GM18508 (cell line): ENCODE measurements around the gene ADGRL3.
"Not testable (repeated sequence)": the region's sequence is repeated elsewhere in the genome, so short reads cannot be mapped to it uniquely, and the experiment has no call there.

Experiments
- ATAC-seq: cut with Tn5 transposase; IDR thresholded peaks from one replicate; pipeline ENCODE4 v1.9.1; 2021; ENCODE audit warnings: moderate number of reproducible peaks; ENCODE audit not compliant: insufficient read depth, unreplicated experiment

Gene ADGRL3

GRCh38 chr4:61588621-61589402 lies 388.7 kb downstream of the ADGRL3 start:
- ATAC-seq, result no peak

- ATAC-seq, result no peak
Measured at GRCh38 chr4:61590881-61591280, 390.8 kb downstream of the ADGRL3 start.

GRCh38 chr4:61596606-61597340 lies 396.6 kb downstream of the ADGRL3 start:
- no peak for ATAC-seq

- no peak for ATAC-seq
Measured at GRCh38 chr4:61603086-61603485, 403.0 kb downstream of the ADGRL3 start.

GRCh38 chr4:61604054-61604453 lies 403.9 kb downstream of the ADGRL3 start:
- no peak for ATAC-seq

- ATAC-seq, result no peak
Measured at GRCh38 chr4:61605984-61606383, 405.9 kb downstream of the ADGRL3 start.

GRCh38 chr4:61614231-61614630 lies 414.1 kb downstream of the ADGRL3 start:
- no peak for ATAC-seq

- ATAC-seq, result no peak
Measured at GRCh38 chr4:61619528-61619927, 419.4 kb downstream of the ADGRL3 start.

GRCh38 chr4:61628282-61628681 lies 428.2 kb downstream of the ADGRL3 start:
- ATAC-seq, result no peak

- no peak for ATAC-seq
Measured at GRCh38 chr4:61628727-61629126, 428.6 kb downstream of the ADGRL3 start.

- ATAC-seq, result no peak
Measured at GRCh38 chr4:61630548-61630947, 430.4 kb downstream of the ADGRL3 start.

- no peak for ATAC-seq
Measured at GRCh38 chr4:61638591-61638990, 438.5 kb downstream of the ADGRL3 start.

GRCh38 chr4:61646746-61647350 lies 446.7 kb downstream of the ADGRL3 start:
- ATAC-seq, result not testable (repeated sequence)

GRCh38 chr4:61648264-61648663 lies 448.1 kb downstream of the ADGRL3 start:
- ATAC-seq, result no peak

- no peak for ATAC-seq
Measured at GRCh38 chr4:61657016-61657415, 456.9 kb downstream of the ADGRL3 start.

- no peak for ATAC-seq
Measured at GRCh38 chr4:61661960-61662359, 461.8 kb downstream of the ADGRL3 start.

GRCh38 chr4:61662362-61662761 lies 462.2 kb downstream of the ADGRL3 start:
- no peak for ATAC-seq

- ATAC-seq, result no peak
Measured at GRCh38 chr4:61663310-61663709, 463.2 kb downstream of the ADGRL3 start.

- ATAC-seq, result no peak
Measured at GRCh38 chr4:61665649-61666048, 465.5 kb downstream of the ADGRL3 start.

GRCh38 chr4:61666244-61666643 lies 466.1 kb downstream of the ADGRL3 start:
- ATAC-seq, result no peak

GRCh38 chr4:61671599-61671998 lies 471.5 kb downstream of the ADGRL3 start:
- ATAC-seq, result no peak
